ENCODE results near the gene FOXP1. TPM values are rescaled to one million over a fixed set of nuclear protein-coding genes. Genes with fewer than 3 reads are reported as not detected.

Gene FOXP1
- total and polyA plus RNA-seq, 2 of the 8 experiments (the other 6 are each of a cell fraction or from before 2014, with no cell fraction given): 13.9 to 25.4 TPM

- TF ChIP-seq SIRT6 (IDR thresholded peaks at IDR 0.05; ENCODE audit: low read length): no peak
- TF ChIP-seq SIN3A (conservative IDR thresholded peaks at IDR 0.05 in 1 of 2, IDR thresholded peaks at IDR 0.05 in 1 of 2; ENCODE audit: low read depth in 1 of 2, low read length in 2 of 2): peak; percentile 38 to 81; a peak in 2 of 4 replicates
- TF ChIP-seq CEBPB (IDR thresholded peaks at IDR 0.05; ENCODE audit: low read depth, low read length): no peak
- TF ChIP-seq ATF2 (IDR thresholded peaks at IDR 0.05; ENCODE audit: low read length): 0 out of 2 replicates have a peak, but pooled peaks have one; percentile 22
- TF ChIP-seq CTBP2 (IDR thresholded peaks at IDR 0.05; ENCODE audit: borderline replicate concordance, insufficient read depth, insufficient read length, low read length): no peak
- TF ChIP-seq TAF7 (optimal IDR thresholded peaks at IDR 0.05; ENCODE audit: borderline replicate concordance, low read depth, low read length): peak; percentile 58
- no peak for TF ChIP-seq RXRA (IDR thresholded peaks at IDR 0.05; ENCODE audit: insufficient read depth, low read depth, low read length)
- no peak for TF ChIP-seq SP4 (IDR thresholded peaks at IDR 0.05; ENCODE audit: low read length)
- TF ChIP-seq KDM5A (IDR thresholded peaks at IDR 0.05; ENCODE audit: low read length): no peak
- no peak for TF ChIP-seq SAP30 (IDR thresholded peaks at IDR 0.05; ENCODE audit: insufficient read depth, insufficient replicate concordance, low read length)
- TF ChIP-seq CREB1 (IDR thresholded peaks at IDR 0.05): no peak
- TF ChIP-seq POLR2A (IDR thresholded peaks at IDR 0.05; ENCODE audit: control extremely low read depth in 1 of 2, low read depth in 2 of 2, low read length in 2 of 2): peak in 1 of 2 experiments; percentile 85; a peak in 2 of 3 replicates
- no peak for TF ChIP-seq EGR1 (IDR thresholded peaks at IDR 0.05; ENCODE audit: borderline replicate concordance, low read depth, low read length)
- TF ChIP-seq KDM4A (IDR thresholded peaks at IDR 0.05; ENCODE audit: low read depth, low read length, severe bottlenecking): no peak
- TF ChIP-seq CBX5 (IDR thresholded peaks at IDR 0.05; ENCODE audit: low read depth, low read length): no peak
- no peak for TF ChIP-seq CHD2 (IDR thresholded peaks at IDR 0.05; ENCODE audit: low read length)
- TF ChIP-seq TCF12 (IDR thresholded peaks at IDR 0.05; ENCODE audit: low read depth, low read length): no peak
- TF ChIP-seq ZNF274 (IDR thresholded peaks at IDR 0.05; ENCODE audit: borderline replicate concordance, extremely low read depth, low read length): no peak
- peak in 1 of 2 experiments; percentile 5 for TF ChIP-seq BCL11A (IDR thresholded peaks at IDR 0.05; ENCODE audit: low read depth in 2 of 2, low read length in 2 of 2)
- no peak for TF ChIP-seq ATF3 (IDR thresholded peaks at IDR 0.05; ENCODE audit: insufficient read depth, low read depth, low read length)
- TF ChIP-seq SP1 (IDR thresholded peaks at IDR 0.05; ENCODE audit: low read depth, low read length): peak; percentile 69
Observed at GRCh38 chr3:71305231-71306206, 278.0 kb downstream of the FOXP1 start (continued).

All from H1 (cell line).